ENCODE data around the gene CERK.

The CERK gene

GRCh38 chr22:46773076-46773475 lies 35.0 kb upstream of the CERK start:
- 87% methylated on average over 9 of the region's 10 CpGs for WGBS (ENCODE audit: insufficient coverage)
- H3K27ac ChIP-seq (ENCODE audit: insufficient read depth in 1 of 2, low read depth in 1 of 2, low read length in 2 of 2, poor library complexity in 1 of 2, severe bottlenecking in 2 of 2), result peak overlapping the region in 1 of 2 experiments; percentile 83
- peaks cover 14 to 66% (median 63%) of the 10 kb centered on the region in 4 experiments for H3K4me1 ChIP-seq (ENCODE audit: control extremely low read depth in 1 of 4, control insufficient read depth in 4 of 4, insufficient read depth in 4 of 4, low read length in 3 of 4)

GRCh38 chr22:46770726-46771125 lies 32.7 kb upstream of the CERK start:
- H3K36me3 ChIP-seq (ENCODE audit: control insufficient read depth in 4 of 4, insufficient read depth in 4 of 4, low read length in 3 of 4), result no peaks in the 10 kb centered on the region
- ChIA-PET CTCF (interaction anchor here (2.0 kb wide), 1 partner anchor 23 kb away, joined by 7 read pairs; no protein-coding TSS in a partner anchor), POLR2A (interaction anchor here (1.3 kb wide), 1 partner anchor 8 kb away, joined by 8 read pairs; the partner anchor contains the start of gene TBC1D22A)
- no peaks in the 10 kb centered on the region for H3K9me3 ChIP-seq (ENCODE audit: control extremely low read depth in 1 of 5, control insufficient read depth in 4 of 5, insufficient read depth in 2 of 5, low read depth in 1 of 5, low read length in 4 of 5)
- 0% methylated on average over 3 of the region's 9 CpGs for WGBS (ENCODE audit: insufficient coverage)
- H3K4me1 ChIP-seq (ENCODE audit: control extremely low read depth in 1 of 4, control insufficient read depth in 4 of 4, insufficient read depth in 4 of 4, low read length in 3 of 4), result peaks cover 11 to 43% (median 40%) of the 10 kb centered on the region in 4 experiments
- peak overlapping the region in 1 of 2 experiments; percentile 40 for H3K27ac ChIP-seq (ENCODE audit: insufficient read depth in 1 of 2, low read depth in 1 of 2, low read length in 2 of 2, poor library complexity in 1 of 2, severe bottlenecking in 2 of 2)
- H3K27me3 ChIP-seq (replicated peaks in 2 of 5; ENCODE audit: control insufficient read depth in 4 of 5, insufficient read depth in 5 of 5, low read length in 4 of 5), result no peaks in the 10 kb centered on the region
- peak in 2 of 3 donors; percentile 31 to 54 for DNase-seq
- H3K4me3 ChIP-seq (ENCODE audit: control insufficient read depth in 1 of 7, extremely low read depth in 1 of 7, insufficient read depth in 4 of 7, low read depth in 2 of 7, low read length in 6 of 7), result no peak overlapping the region

More at GRCh38 chr22:46773076-46773475, 35.0 kb upstream of the CERK start:
- no peaks in the 10 kb centered on the region for H3K27me3 ChIP-seq (replicated peaks in 2 of 5; ENCODE audit: control insufficient read depth in 4 of 5, insufficient read depth in 5 of 5, low read length in 4 of 5)
- no peaks in the 10 kb centered on the region for H3K36me3 ChIP-seq (ENCODE audit: control insufficient read depth in 4 of 4, insufficient read depth in 4 of 4, low read length in 3 of 4)
- no peak overlapping the region for H3K4me3 ChIP-seq (ENCODE audit: control insufficient read depth in 1 of 7, extremely low read depth in 1 of 7, insufficient read depth in 4 of 7, low read depth in 2 of 7, low read length in 6 of 7)
- ChIA-PET CTCF (interaction anchor here (1.3 to 2.2 kb wide), 3 partner anchors 10 to 23 kb away, joined by 4 to 11 read pairs (median 11); partner anchors contain the start of gene TBC1D22A), POLR2A (interaction anchor here (1.4 to 2.6 kb wide), 2 partner anchors 10 to 34 kb away, joined by 3 to 17 read pairs; partner anchors contain the start of gene TBC1D22A)
- no peaks in the 10 kb centered on the region for H3K9me3 ChIP-seq (ENCODE audit: control extremely low read depth in 1 of 5, control insufficient read depth in 4 of 5, insufficient read depth in 2 of 5, low read depth in 1 of 5, low read length in 4 of 5)
- DNase-seq, result no peak

GRCh38 chr22:46770151-46770641 lies 32.1 kb upstream of the CERK start:
- Histone ChIP-seq H3K4me3 (ENCODE audit: control insufficient read depth in 1 of 7, extremely low read depth in 1 of 7, insufficient read depth in 4 of 7, low read depth in 2 of 7, low read length in 6 of 7) (no peak overlapping the region), H3K27ac (ENCODE audit: insufficient read depth in 1 of 2, low read depth in 1 of 2, low read length in 2 of 2, poor library complexity in 1 of 2, severe bottlenecking in 2 of 2) (peak overlapping the region in 1 of 2 experiments; percentile 40), H3K27me3 (replicated peaks in 2 of 5; ENCODE audit: control insufficient read depth in 4 of 5, insufficient read depth in 5 of 5, low read length in 4 of 5) (no peaks in the 10 kb centered on the region), H3K4me1 (ENCODE audit: control extremely low read depth in 1 of 4, control insufficient read depth in 4 of 4, insufficient read depth in 4 of 4, low read length in 3 of 4) (peaks cover 8 to 38% (median 35%) of the 10 kb centered on the region in 4 experiments), H3K36me3 (ENCODE audit: control insufficient read depth in 4 of 4, insufficient read depth in 4 of 4, low read length in 3 of 4) (peaks cover 0 to under 1% (median under 1%) of the 10 kb centered on the region in 4 experiments), H3K9me3 (ENCODE audit: control extremely low read depth in 1 of 5, control insufficient read depth in 4 of 5, insufficient read depth in 2 of 5, low read depth in 1 of 5, low read length in 4 of 5) (no peaks in the 10 kb centered on the region)
- WGBS (ENCODE audit: insufficient coverage), result 93% methylated on average over 14 of the region's 14 CpGs
- DNase-seq, result no peak
- CTCF ChIA-PET, result interaction anchor here (0.7 to 2.0 kb wide), 4 partner anchors 9 to 24 kb away, joined by 3 to 9 read pairs (median 5); no protein-coding TSS in a partner anchor
- POLR2A ChIA-PET, result interaction anchor here (1.3 kb wide), 1 partner anchor 8 kb away, joined by 8 read pairs; the partner anchor contains the start of gene TBC1D22A

GRCh38 chr22:46769706-46770105 lies 31.7 kb upstream of the CERK start:
- CTCF ChIA-PET, result interaction anchor here (0.7 to 2.0 kb wide), 4 partner anchors 9 to 24 kb away, joined by 3 to 9 read pairs (median 5); no protein-coding TSS in a partner anchor
- POLR2A ChIA-PET, result no interaction called here

GRCh38 chr22:46769191-46769675 lies 31.2 kb upstream of the CERK start:
- no peaks in the 10 kb centered on the region for H3K9me3 ChIP-seq (ENCODE audit: control extremely low read depth in 1 of 5, control insufficient read depth in 4 of 5, insufficient read depth in 2 of 5, low read depth in 1 of 5, low read length in 4 of 5)
- ChIA-PET CTCF (interaction anchor here (0.7 to 2.0 kb wide), 4 partner anchors 8 to 25 kb away, joined by 3 to 9 read pairs (median 5); no protein-coding TSS in a partner anchor), POLR2A (interaction anchor here (0.7 kb wide), 1 partner anchor 94 kb away, joined by 3 read pairs; no protein-coding TSS in a partner anchor)
- no peak for DNase-seq
- peaks cover 8 to 29% (median 25%) of the 10 kb centered on the region in 4 experiments for H3K4me1 ChIP-seq (ENCODE audit: control extremely low read depth in 1 of 4, control insufficient read depth in 4 of 4, insufficient read depth in 4 of 4, low read length in 3 of 4)
- H3K4me3 ChIP-seq (ENCODE audit: control insufficient read depth in 1 of 7, extremely low read depth in 1 of 7, insufficient read depth in 4 of 7, low read depth in 2 of 7, low read length in 6 of 7), result no peak overlapping the region
- peaks cover 0 to 6% (median 1%) of the 10 kb centered on the region in 4 experiments for H3K36me3 ChIP-seq (ENCODE audit: control insufficient read depth in 4 of 4, insufficient read depth in 4 of 4, low read length in 3 of 4)
- no peaks in the 10 kb centered on the region for H3K27me3 ChIP-seq (replicated peaks in 2 of 5; ENCODE audit: control insufficient read depth in 4 of 5, insufficient read depth in 5 of 5, low read length in 4 of 5)
- WGBS (ENCODE audit: insufficient coverage), result 97% methylated on average over 16 of the region's 17 CpGs
- H3K27ac ChIP-seq (ENCODE audit: insufficient read depth in 1 of 2, low read depth in 1 of 2, low read length in 2 of 2, poor library complexity in 1 of 2, severe bottlenecking in 2 of 2), result no peak overlapping the region

More at GRCh38 chr22:46769706-46770105, 31.7 kb upstream of the CERK start:
- no peaks in the 10 kb centered on the region for H3K27me3 ChIP-seq (replicated peaks in 2 of 5; ENCODE audit: control insufficient read depth in 4 of 5, insufficient read depth in 5 of 5, low read length in 4 of 5)
- H3K4me1 ChIP-seq (ENCODE audit: control extremely low read depth in 1 of 4, control insufficient read depth in 4 of 4, insufficient read depth in 4 of 4, low read length in 3 of 4), result peaks cover 8 to 33% (median 30%) of the 10 kb centered on the region in 4 experiments
- 95% methylated on average over 5 of the region's 6 CpGs for WGBS (ENCODE audit: insufficient coverage)
- peaks cover 0 to 5% (median 1%) of the 10 kb centered on the region in 4 experiments for H3K36me3 ChIP-seq (ENCODE audit: control insufficient read depth in 4 of 4, insufficient read depth in 4 of 4, low read length in 3 of 4)
- H3K27ac ChIP-seq (ENCODE audit: insufficient read depth in 1 of 2, low read depth in 1 of 2, low read length in 2 of 2, poor library complexity in 1 of 2, severe bottlenecking in 2 of 2), result no peak overlapping the region
- H3K9me3 ChIP-seq (ENCODE audit: control extremely low read depth in 1 of 5, control insufficient read depth in 4 of 5, insufficient read depth in 2 of 5, low read depth in 1 of 5, low read length in 4 of 5), result no peaks in the 10 kb centered on the region
- DNase-seq, result no peak
- no peak overlapping the region for H3K4me3 ChIP-seq (ENCODE audit: control insufficient read depth in 1 of 7, extremely low read depth in 1 of 7, insufficient read depth in 4 of 7, low read depth in 2 of 7, low read length in 6 of 7)

GRCh38 chr22:46767249-46767985 lies 29.4 kb upstream of the CERK start:
- no peak for DNase-seq
- ChIA-PET POLR2A (no interaction called here), CTCF (no interaction called here)
- 97% methylated on average over 8 of the region's 11 CpGs for WGBS (ENCODE audit: insufficient coverage)
- H3K4me1 ChIP-seq (ENCODE audit: control extremely low read depth in 1 of 4, control insufficient read depth in 4 of 4, insufficient read depth in 4 of 4, low read length in 3 of 4), result peaks cover 11 to 29% (median 22%) of the 10 kb centered on the region in 4 experiments
- H3K4me3 ChIP-seq (ENCODE audit: control insufficient read depth in 1 of 7, extremely low read depth in 1 of 7, insufficient read depth in 4 of 7, low read depth in 2 of 7, low read length in 6 of 7), result no peak overlapping the region
- H3K27me3 ChIP-seq (replicated peaks in 2 of 5; ENCODE audit: control insufficient read depth in 4 of 5, insufficient read depth in 5 of 5, low read length in 4 of 5), result no peaks in the 10 kb centered on the region
- no peak overlapping the region for H3K27ac ChIP-seq (ENCODE audit: insufficient read depth in 1 of 2, low read depth in 1 of 2, low read length in 2 of 2, poor library complexity in 1 of 2, severe bottlenecking in 2 of 2)
- H3K36me3 ChIP-seq (ENCODE audit: control insufficient read depth in 4 of 4, insufficient read depth in 4 of 4, low read length in 3 of 4), result peaks cover 0 to 6% (median 1%) of the 10 kb centered on the region in 4 experiments
- H3K9me3 ChIP-seq (ENCODE audit: control extremely low read depth in 1 of 5, control insufficient read depth in 4 of 5, insufficient read depth in 2 of 5, low read depth in 1 of 5, low read length in 4 of 5), result no peaks in the 10 kb centered on the region
